ENCODE data around the gene KDF1. TPM values are rescaled to one million over a fixed set of nuclear protein-coding genes. Genes with fewer than 3 reads are reported as not detected.

KDF1 gene
- total and polyA plus RNA-seq, 2 donors = 2.0 to 2.3 TPM

DNA sequence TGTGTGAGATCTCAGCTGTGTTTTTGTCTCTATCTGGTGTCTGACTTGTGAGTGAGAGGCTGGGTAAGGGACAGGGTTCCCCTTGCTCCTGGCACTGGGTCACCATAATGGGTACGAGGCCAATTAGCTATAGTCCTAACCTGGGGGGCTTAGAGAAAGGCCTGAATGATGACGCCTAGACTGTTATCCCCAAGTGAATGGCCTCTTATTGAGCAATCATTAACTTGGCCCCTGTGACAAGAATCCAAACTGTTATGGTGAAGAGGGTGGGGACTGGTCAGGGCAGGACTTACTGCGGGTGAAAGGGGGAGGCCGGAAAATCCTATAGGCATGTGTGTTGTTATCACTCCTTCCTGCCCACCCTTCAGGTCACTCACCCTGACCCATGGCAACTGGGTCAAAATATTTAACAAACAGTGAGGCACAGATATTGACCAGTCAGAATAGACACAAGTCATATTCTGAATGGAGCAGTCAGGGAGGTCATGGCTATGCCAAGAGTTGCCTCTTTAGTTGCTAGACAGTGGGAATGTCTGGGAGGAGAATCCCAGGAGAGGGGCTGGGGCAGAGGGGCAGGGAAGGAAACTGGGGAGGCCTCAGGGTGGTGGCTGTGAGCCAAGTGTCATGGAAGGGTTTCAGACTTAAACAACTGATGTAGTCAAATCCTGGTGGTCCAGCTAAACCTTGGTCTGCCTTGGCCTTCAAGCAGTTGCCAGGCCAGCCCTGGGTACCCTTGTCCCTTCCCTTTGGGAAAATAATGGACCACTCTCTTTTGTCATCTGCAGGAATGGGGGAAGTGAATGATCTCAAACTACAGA is 49.7 kb downstream of the KDF1 start:
- 73% methylated on average over 4 of the region's 4 CpGs for WGBS
- Histone ChIP-seq H3K4me1 (ENCODE audit: insufficient read depth) (no peaks in the 10 kb centered on the region), H3K36me3 (ENCODE audit: insufficient read depth) (no peaks in the 10 kb centered on the region), H3K27ac (ENCODE audit: low read depth) (no peak overlapping the region), H3K4me3 (ENCODE audit: low read depth, low read length) (no peak overlapping the region)
- DNase-seq (ENCODE audit: extremely low spot score) = no peak

DNA sequence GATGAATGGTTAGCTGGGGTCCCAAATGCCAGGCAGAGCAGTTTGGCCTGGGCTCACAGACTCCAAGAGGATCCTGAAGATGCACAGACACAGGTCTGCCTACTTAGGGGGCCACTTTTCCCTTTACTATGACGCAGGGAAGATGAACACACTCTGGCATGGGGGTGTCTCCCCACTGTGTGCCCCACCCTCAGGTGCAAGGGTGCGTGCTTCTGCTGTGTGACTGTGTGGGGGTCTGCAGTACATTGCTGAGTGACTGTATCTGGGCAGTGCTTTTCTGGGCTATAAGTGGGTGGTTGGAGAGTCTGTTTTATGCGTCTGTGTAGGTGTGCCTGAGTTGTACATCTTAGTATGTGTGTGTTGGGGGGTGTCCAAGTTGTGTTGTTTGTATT is 50.3 kb downstream of the KDF1 start:
- Histone ChIP-seq H3K4me1 (ENCODE audit: insufficient read depth) (no peaks in the 10 kb centered on the region), H3K4me3 (ENCODE audit: low read depth, low read length) (no peak overlapping the region), H3K27ac (ENCODE audit: low read depth) (no peak overlapping the region), H3K36me3 (ENCODE audit: insufficient read depth) (no peaks in the 10 kb centered on the region)
- 73% methylated on average over 3 of the region's 3 CpGs for WGBS
- no peak for DNase-seq (ENCODE audit: extremely low spot score)

GRCh38 chr1:26907071-26907917 is 53.0 kb downstream of the KDF1 start:
- no peak overlapping the region for H3K4me3 ChIP-seq (ENCODE audit: low read depth, low read length)
- WGBS = 44% methylated on average over 6 of the region's 6 CpGs
- no peak for DNase-seq (ENCODE audit: extremely low spot score)

DNA sequence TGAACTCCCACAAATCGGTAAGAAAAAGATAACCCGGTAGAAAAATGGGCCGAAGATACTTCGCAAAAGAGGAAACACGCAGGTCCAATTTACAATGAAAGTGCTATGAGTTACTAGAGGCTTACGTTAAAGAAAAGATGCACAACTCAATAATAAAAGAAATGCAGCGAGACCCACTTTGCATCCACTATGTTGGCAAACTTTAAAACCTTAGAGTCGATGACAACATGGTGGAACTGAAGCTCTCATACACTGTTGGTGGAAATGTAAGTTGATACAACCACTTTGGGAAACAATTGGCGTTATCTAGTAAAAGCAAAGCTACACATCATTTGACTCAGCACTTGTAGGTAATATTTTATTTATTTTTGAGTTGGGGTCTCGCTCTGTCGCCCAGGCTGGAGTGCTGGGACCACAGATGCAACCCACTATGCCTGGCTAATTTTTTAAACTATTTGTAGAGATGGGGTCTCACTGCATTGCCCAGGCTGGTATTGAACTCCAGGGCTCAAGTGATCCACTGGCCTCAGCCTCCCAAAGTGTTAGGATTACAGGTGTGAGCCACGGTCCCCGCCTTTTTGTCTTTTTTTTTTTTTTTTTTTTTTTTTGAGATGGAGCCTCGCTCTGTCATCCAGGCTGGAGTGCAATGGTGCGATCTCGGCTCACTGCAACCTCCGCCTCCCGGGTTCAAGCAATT is 59.3 kb downstream of the KDF1 start:
- 63% methylated on average over 18 of the region's 18 CpGs for WGBS
- H3K4me3 ChIP-seq (ENCODE audit: low read depth, low read length) = peak overlapping the region; percentile 96
- no peak for DNase-seq (ENCODE audit: extremely low spot score)

More at GRCh38 chr1:26907071-26907917, 53.0 kb downstream of the KDF1 start:
- Histone ChIP-seq H3K36me3 (ENCODE audit: insufficient read depth) (no peaks in the 10 kb centered on the region), H3K27ac (ENCODE audit: low read depth) (no peak overlapping the region), H3K4me1 (ENCODE audit: insufficient read depth) (no peaks in the 10 kb centered on the region)

GRCh38 chr1:26900001-26900814 is 60.1 kb downstream of the KDF1 start, which contains the start of gene GPATCH3:
TSS of gene GPATCH3 (minus strand) at chr1:26900467. CDS start at chr1:26900442, 25 bp downstream.
- peak within 1 kb of the TSS; percentile 56 for H3K27ac ChIP-seq (ENCODE audit: low read depth)
- H3K4me1 ChIP-seq (ENCODE audit: insufficient read depth) = no peaks in the 10 kb centered on the region
- peak within 1 kb of the TSS; percentile 96 for H3K4me3 ChIP-seq (ENCODE audit: low read depth, low read length)
- DNase-seq (ENCODE audit: extremely low spot score) = peak; percentile 78
- WGBS = under 1% methylated on average over 50 of the region's 50 CpGs
- H3K36me3 ChIP-seq (ENCODE audit: insufficient read depth) = no peaks in the 10 kb centered on the region

More for the DNA sequence above, 59.3 kb downstream of the KDF1 start:
- no peaks in the 10 kb centered on the region for H3K36me3 ChIP-seq (ENCODE audit: insufficient read depth)
- H3K4me1 ChIP-seq (ENCODE audit: insufficient read depth) = no peaks in the 10 kb centered on the region
- no peak overlapping the region for H3K27ac ChIP-seq (ENCODE audit: low read depth)

Other genes starting within 250 kb of the KDF1 start
- gene PIGV, start 172.5 kb downstream of the KDF1 start, total RNA-seq = 13.4 TPM
- 17.4 TPM for gene PIGV, start 172.5 kb downstream of the KDF1 start, polyA plus RNA-seq
- gene ZDHHC18, start 133.8 kb downstream of the KDF1 start, total RNA-seq = 9.2 TPM
- gene ZDHHC18, start 133.8 kb downstream of the KDF1 start, polyA plus RNA-seq = 18.8 TPM
- gene SFN, start 97.3 kb downstream of the KDF1 start, total RNA-seq = 8.6 TPM
- 23.5 TPM for gene SFN, start 97.3 kb downstream of the KDF1 start, polyA plus RNA-seq
- 11.4 TPM for gene GPN2, start 70.2 kb downstream of the KDF1 start, total RNA-seq
- gene GPN2, start 70.2 kb downstream of the KDF1 start, polyA plus RNA-seq = 16.6 TPM
- gene GPATCH3, start 60.0 kb downstream of the KDF1 start, total RNA-seq = 6.4 TPM
- 11.2 TPM for gene GPATCH3, start 60.0 kb downstream of the KDF1 start, polyA plus RNA-seq
- not detected for gene NR0B2, start 46.5 kb downstream of the KDF1 start, total RNA-seq
- gene NR0B2, start 46.5 kb downstream of the KDF1 start, polyA plus RNA-seq = not detected
- gene NUDC, start 38.7 kb downstream of the KDF1 start, total RNA-seq = 9.7 TPM
- 71.0 TPM for gene NUDC, start 38.7 kb downstream of the KDF1 start, polyA plus RNA-seq
- 7.1 TPM for gene TRNP1, start 33.2 kb upstream of the KDF1 start, total RNA-seq
- 31.4 TPM for gene TRNP1, start 33.2 kb upstream of the KDF1 start, polyA plus RNA-seq
- 5.8 TPM for gene TENT5B, start 52.4 kb upstream of the KDF1 start, total RNA-seq
- 102 TPM for gene TENT5B, start 52.4 kb upstream of the KDF1 start, polyA plus RNA-seq
- gene SLC9A1, start 194.7 kb upstream of the KDF1 start, total RNA-seq = 9.7 TPM
- gene SLC9A1, start 194.7 kb upstream of the KDF1 start, polyA plus RNA-seq = 18.3 TPM